ENCODE data around the gene DUXB. TPM values are rescaled to one million over a fixed set of nuclear protein-coding genes. Genes with fewer than 3 reads are reported as not detected.

The DUXB gene
- total and polyA plus RNA-seq, 2 of the 13 experiments (the other 11 are each of a cell fraction or from before 2014, with no cell fraction given): not detected

- TF ChIP-seq FOXA1 (IDR thresholded peaks at IDR 0.05) (no peak), FOXA1 (CRISPR knock-in tag; IDR thresholded peaks at IDR 0.05) (0 out of 2 replicates have a peak, but pooled peaks have one; percentile 8), ZNF724P (CRISPR knock-in tag; IDR thresholded peaks at IDR 0.05; ENCODE audit: borderline replicate concordance) (0 out of 2 replicates have a peak, but pooled peaks have one; percentile 16), GLI4 (CRISPR knock-in tag; IDR thresholded peaks at IDR 0.05; ENCODE audit: borderline replicate concordance) (peak; percentile 62; the same call in 1 of the 2 replicates), PRDM15 (CRISPR knock-in tag; IDR thresholded peaks at IDR 0.05) (peak; percentile 81), IKZF1 (IDR thresholded peaks at IDR 0.05) (no peak), ZBTB7A (CRISPR knock-in tag; IDR thresholded peaks at IDR 0.05) (peak; percentile 75; the same call in 1 of the 2 replicates), RXRB (CRISPR knock-in tag; IDR thresholded peaks at IDR 0.05; ENCODE audit: borderline replicate concordance) (peak; percentile 77), ZNF280D (CRISPR knock-in tag; IDR thresholded peaks at IDR 0.05) (peak; percentile 27), BCL3 (CRISPR knock-in tag; IDR thresholded peaks at IDR 0.05) (0 out of 2 replicates have a peak, but pooled peaks have one; percentile 54), ZNF746 (CRISPR knock-in tag; IDR thresholded peaks at IDR 0.05) (peak; percentile 20; the same call in 1 of the 2 replicates), ELF1 (CRISPR knock-in tag; IDR thresholded peaks at IDR 0.05) (peak; percentile 85), LBX2 (CRISPR knock-in tag; IDR thresholded peaks at IDR 0.05; ENCODE audit: borderline replicate concordance) (peak; percentile 86; the same call in 1 of the 2 replicates), ZNF557 (CRISPR knock-in tag; IDR thresholded peaks at IDR 0.05) (no peak), USF2 (IDR thresholded peaks at IDR 0.05; ENCODE audit: low read depth, low read length) (no peak), USF2 (CRISPR knock-in tag; IDR thresholded peaks at IDR 0.05; ENCODE audit: borderline replicate concordance) (no peak; the same call in 1 of the 2 replicates), JUNB (CRISPR knock-in tag; IDR thresholded peaks at IDR 0.05; ENCODE audit: borderline replicate concordance) (no peak), ZNF207 (IDR thresholded peaks at IDR 0.05; ENCODE audit: borderline replicate concordance) (no peak), ZNF777 (CRISPR knock-in tag; IDR thresholded peaks at IDR 0.05) (peak; percentile 39)
Observed at GRCh38 chr16:75647492-75648264, 53.6 kb downstream of the DUXB start, which contains the start of the genes KARS1 and TERF2IP (continued).
